GM21619 (cell line): ENCODE results near the gene SRRM4.

ENCODE experiments used
- ATAC-seq: cut with Tn5 transposase; IDR thresholded peaks from one replicate; pipeline ENCODE4 v1.9.1; 2021; ENCODE audit not compliant: unreplicated experiment

SRRM4 gene

GRCh38 chr12:119158402-119158801 is 177.1 kb downstream of the SRRM4 start:
- no peak for ATAC-seq

DNA sequence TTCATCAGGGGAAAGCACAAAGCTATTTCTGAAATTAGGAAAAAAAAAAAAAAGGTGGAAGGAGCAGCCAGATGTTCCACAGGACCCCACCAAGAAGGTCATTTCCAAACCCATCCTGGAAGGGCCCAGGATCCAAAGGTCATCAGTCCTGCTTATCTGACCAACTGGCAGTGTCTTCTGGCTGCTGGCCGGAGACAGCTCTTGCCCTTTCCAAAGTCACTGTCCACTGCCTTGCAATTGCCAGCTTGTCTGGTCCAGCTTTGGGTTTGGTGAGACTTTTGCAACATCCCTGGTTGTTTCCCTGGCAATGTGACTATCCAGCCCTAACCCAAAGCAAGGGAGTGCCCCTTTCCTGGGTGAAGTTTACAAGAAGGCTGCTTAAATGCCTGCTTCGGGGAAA is 178.5 kb downstream of the SRRM4 start:
- no peak for ATAC-seq

GRCh38 chr12:119167902-119168301 is 186.6 kb downstream of the SRRM4 start:
- ATAC-seq = no peak

- ATAC-seq = no peak
Observed at GRCh38 chr12:119168721-119169120, 187.4 kb downstream of the SRRM4 start.

GRCh38 chr12:119169150-119169549 is 187.8 kb downstream of the SRRM4 start:
- ATAC-seq = no peak

- ATAC-seq = no peak
Observed at GRCh38 chr12:119171291-119171690, 189.9 kb downstream of the SRRM4 start.

- ATAC-seq = no peak
Observed at GRCh38 chr12:119171691-119172425, 190.5 kb downstream of the SRRM4 start.

GRCh38 chr12:119175081-119175480 is 193.7 kb downstream of the SRRM4 start:
- no peak for ATAC-seq

DNA sequence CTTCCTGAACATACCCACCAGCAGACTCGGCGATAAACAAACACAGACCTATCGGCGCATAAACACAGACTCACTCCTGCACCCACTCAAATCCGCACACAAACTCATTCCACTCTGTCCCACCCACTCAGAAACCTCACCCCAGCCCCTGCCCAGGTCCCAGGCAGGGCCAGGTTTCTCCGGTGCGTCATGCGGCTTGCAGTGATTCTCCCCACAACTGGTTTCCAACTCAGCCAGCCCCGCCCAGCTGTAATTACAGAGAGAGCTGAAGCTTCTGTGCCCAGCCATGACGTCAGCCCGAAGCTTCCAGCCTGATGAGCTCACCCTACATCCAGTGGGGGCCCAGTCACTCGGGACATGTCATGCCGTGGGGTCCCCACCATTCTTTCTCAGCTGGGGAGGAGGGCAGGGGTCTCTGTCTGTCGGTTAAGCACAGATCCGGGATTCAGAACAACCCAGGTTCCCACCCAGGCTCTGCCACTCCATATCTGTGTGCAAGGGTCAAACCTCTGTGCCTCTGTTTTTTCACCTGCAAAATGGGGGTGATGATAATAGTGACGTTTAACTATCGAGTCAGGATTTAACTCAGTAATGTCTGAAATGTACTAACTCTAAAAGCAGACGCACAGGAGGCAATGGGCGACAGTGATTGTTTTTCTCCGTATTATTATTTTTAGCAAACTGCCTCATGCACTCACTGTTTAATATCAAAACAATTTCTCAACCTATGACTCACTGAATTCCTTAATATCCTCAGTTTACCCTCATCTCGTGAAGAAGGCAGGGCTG is 195.1 kb downstream of the SRRM4 start:
- ATAC-seq = no peak

DNA sequence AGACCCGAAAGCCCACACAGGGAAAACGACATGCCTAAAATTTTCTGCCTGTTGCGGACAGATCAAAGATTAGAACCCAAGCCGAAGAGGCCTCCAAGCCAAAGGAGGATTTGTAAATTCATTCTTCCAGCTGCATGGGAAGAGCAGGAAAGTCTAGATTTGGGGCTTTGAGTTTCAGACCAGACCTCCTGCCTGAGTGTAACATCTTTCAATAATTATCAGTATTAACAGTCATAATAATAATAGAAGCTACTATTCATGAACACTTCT is 195.7 kb downstream of the SRRM4 start:
- ATAC-seq = no peak

- ATAC-seq = no peak
Observed at GRCh38 chr12:119177724-119178380, 196.5 kb downstream of the SRRM4 start.

DNA sequence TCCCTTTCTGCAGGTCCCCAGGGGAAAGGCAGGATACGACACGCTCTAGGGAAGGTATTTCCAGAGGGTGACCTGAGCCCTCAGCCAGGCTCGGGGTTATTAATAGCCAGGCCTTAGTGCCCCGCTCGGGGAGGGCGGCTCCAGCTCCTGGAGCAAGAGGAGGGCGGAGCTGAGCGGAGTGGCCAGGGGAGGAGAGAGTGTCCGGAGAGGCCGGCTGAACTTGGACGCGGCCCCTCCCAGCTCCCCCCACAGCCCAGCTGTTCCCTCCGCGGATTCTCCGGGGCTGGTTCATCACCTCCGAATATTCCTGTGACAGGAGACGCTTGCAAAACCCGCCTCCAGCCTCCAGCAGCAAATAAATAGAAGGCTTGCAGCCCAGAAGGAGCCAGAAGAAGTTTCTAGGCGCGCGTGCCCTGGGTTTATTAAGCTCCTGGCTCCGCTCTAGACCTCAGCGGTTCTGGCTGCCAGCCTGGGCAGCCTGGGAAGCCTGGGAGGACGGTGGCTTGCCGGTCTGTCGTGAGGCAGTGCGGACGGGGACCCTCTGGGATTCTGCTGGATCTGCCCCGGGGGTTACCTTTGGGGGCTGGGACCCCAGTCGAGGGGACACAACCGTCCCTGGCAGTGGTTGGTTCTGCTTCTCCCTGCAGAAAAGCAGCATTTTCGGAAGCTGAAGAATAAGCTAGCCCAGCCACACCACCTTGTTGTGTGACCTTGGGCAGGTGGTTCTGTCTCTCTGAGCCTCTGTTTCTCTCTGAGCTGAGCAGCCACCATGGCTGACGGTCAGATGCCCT is 197.4 kb downstream of the SRRM4 start, which contains the start of gene HSPB8:
HSPB8 (plus strand) TSS at position 388 of the 791 bp plus-strand sequence; CDS start at position 770, 382 bp downstream.
- no peak for ATAC-seq

DNA sequence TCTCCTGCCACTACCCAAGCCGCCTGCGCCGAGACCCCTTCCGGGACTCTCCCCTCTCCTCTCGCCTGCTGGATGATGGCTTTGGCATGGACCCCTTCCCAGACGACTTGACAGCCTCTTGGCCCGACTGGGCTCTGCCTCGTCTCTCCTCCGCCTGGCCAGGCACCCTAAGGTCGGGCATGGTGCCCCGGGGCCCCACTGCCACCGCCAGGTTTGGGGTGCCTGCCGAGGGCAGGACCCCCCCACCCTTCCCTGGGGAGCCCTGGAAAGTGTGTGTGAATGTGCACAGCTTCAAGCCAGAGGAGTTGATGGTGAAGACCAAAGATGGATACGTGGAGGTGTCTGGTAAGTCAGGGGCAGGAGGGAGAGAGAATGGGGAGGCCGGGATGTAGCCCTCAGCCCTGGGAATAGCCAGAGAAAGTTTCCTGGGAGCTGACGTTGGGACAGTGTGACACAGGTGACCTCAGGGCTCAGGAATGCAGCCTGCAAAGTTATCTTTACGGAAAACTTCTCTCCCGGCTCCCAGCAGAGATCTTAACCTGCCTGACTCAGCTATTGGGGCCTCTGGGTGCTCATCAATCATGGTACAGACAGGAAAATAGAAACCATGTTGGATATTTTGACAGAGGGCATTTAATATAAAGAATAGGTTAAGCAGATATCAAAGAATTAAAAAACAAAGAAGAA is 198.1 kb downstream of the SRRM4 start:
- no peak for ATAC-seq

GRCh38 chr12:119180380-119181040 is 199.2 kb downstream of the SRRM4 start:
- no peak for ATAC-seq

DNA sequence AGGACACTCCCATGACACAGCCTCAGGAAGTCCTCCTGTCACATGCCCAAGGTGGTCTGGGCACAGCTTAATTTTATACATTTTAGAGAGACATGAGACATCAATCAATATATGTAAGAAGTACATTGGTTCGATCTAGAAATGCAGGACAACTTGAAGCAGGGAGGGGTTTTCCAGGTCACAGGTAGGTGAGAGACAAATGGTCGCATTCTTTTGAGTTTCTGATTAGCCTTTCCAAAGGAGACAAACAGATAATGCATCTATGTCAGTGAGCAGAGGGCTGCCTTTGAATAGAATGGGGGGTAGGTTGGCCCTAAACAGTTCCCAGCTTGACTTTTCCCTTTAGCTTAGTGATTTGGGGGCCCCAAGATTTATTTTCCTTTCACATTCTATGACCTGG is 199.9 kb downstream of the SRRM4 start:
- ATAC-seq = no peak

DNA sequence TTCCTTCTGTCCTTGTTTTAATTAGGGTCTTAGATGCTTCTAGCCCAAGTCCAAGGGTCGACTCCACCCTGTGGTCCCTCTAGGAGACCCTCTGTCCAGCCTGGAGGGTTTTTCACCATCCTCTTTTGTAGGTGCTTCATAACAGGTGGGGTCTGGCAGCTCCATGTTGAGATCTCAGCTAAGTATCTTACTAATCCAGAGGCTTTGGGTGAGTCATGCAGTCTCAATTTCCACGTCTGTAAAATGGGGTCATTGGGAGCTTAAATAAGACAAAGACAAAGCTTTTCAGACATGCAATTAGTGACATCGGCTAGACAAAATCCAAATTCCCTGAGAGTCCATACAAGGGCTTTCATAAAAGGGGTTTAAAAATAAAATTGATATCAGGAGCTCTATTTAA is 200.6 kb downstream of the SRRM4 start:
- ATAC-seq = no peak

DNA sequence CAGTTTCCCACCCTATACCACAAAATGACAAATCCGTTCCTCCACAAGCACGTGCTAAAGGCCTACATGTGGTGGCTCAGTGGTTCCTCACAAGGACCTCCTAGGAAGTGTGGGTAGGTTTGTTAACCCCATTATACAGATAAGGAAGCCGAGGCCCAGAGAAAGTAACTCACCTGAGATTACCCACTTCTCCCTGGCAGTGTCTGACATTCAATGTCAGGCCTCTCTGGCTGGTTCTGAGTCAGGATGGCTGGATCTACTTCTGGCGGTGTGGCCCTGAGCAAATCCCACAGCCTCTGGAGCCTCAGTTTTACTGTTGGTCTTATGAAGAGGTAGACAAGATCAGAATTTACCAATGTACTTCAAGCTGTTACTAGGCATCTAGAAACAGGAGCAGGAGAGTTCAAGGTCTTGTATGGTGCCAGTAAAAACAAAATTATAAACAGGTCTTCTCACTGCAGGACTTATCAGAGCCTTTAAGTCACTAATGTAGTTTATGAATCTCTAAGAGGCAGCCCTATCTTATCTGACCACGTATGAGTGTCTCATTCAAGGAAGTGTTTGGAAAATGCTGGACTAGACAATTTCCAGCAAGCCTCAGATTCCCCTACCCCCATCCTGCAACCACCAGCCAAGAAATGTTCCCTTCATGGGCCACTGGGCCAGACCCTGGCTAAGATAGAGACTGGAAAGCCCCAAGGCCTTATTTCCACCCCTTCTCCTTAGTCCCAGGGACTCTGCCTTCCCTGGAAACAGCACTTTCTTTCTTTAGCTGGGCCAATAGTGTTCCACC is 201.6 kb downstream of the SRRM4 start:
- ATAC-seq = no peak

DNA sequence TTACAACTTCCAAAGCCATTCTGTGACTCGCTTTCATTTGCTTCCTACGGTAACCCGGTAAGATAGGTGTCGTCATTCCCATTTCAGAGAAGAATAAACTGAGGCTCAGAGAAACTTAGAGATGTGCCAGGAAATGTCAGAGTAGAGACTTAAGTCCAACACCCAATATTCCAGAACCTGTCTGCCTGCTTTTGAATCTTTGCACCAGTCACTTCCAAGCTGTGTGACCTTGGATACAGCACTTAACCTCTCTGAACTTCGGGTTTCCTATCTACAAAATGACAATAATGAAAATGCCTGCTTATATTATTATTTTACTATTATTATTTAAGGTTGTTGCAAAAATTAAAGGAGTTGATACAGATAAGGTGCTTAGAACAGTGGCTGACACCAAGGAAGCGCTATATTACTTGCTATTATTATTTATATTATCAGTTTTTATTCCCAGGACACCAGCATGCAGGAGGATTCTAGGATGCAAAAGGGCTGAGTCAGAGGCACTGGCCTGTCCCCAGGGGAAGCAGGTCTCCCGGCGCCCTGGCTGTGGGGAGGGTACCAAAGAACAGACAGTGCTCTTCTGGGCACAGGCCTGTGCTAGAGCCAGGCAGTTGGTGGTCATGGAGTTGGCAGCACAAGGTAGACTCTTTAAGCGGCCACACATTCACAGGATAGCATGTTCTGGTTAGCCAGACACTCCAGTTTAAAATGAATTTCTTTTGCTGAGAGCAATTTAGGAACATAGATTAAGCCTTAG is 202.8 kb downstream of the SRRM4 start:
- ATAC-seq = no peak

GRCh38 chr12:119195256-119195655 is 213.9 kb downstream of the SRRM4 start:
- ATAC-seq = no peak
